Loucy (cell line): ENCODE data around the gene DSCAML1.

Experiments used
- H2AFZ ChIP-seq: fragments of 200-600 bp; sonication (generic); 2 replicates; pipeline ENCODE4 v1.6.0; 2016; ENCODE audit warnings: antibody characterized with exemption, mild to moderate bottlenecking, low read length, moderate library complexity
- H3F3A ChIP-seq: fragments of 200-600 bp; 2 replicates; pipeline ENCODE4 v1.6.0; 2016; ENCODE audit warnings: antibody characterized with exemption, low read depth, mild to moderate bottlenecking
- H3K27me3 ChIP-seq: fragments of 200-600 bp; sonication (generic); 2 replicates; pipeline ENCODE4 v1.6.1; 2014; ENCODE audit warnings: low read length, mild to moderate bottlenecking; ENCODE audit not compliant: insufficient read depth, poor library complexity, severe bottlenecking
- H3K36me3 ChIP-seq: fragments of 200-600 bp; sonication (generic); 2 replicates; pipeline ENCODE4 v1.6.1; 2016; ENCODE audit warnings: low read length; ENCODE audit not compliant: insufficient read depth
- H3K4me1 ChIP-seq: fragments of 200-600 bp; sonication (generic); 2 replicates; pipeline ENCODE4 v1.5.1; 2014; ENCODE audit warnings: low read length, mild to moderate bottlenecking; ENCODE audit not compliant: insufficient read depth, poor library complexity, severe bottlenecking
- H3K4me2 ChIP-seq: fragments of 200-600 bp; sonication (generic); 2 replicates; pipeline ENCODE4 v1.6.0; 2014; ENCODE audit warnings: antibody characterized with exemption, low read length, low read depth, mild to moderate bottlenecking; ENCODE audit not compliant: poor library complexity, severe bottlenecking
- H3K4me3 ChIP-seq: fragments of 200-600 bp; sonication (generic); 2 replicates; pipeline ENCODE4 v1.5.1; 2014; ENCODE audit warnings: low read length, mild to moderate bottlenecking, mixed read lengths; ENCODE audit not compliant: poor library complexity, severe bottlenecking
- H3K79me2 ChIP-seq: fragments of 200-600 bp; sonication (generic); 2 replicates; pipeline ENCODE4 v1.6.1; 2014; ENCODE audit warnings: low read length; ENCODE audit not compliant: insufficient read depth
- H3K9ac ChIP-seq: fragments of 200-600 bp; sonication (generic); 2 replicates; pipeline ENCODE4 v1.6.0; 2014; ENCODE audit warnings: mild to moderate bottlenecking, low read depth, low read length, moderate library complexity; ENCODE audit not compliant: poor library complexity, severe bottlenecking
- H3K9me2 ChIP-seq: fragments of 200-600 bp; sonication (generic); replicated peaks from 2 replicates; pipeline ENCODE4 v1.6.1; 2016; ENCODE audit warnings: low read depth, low read length, mixed read lengths
- H3K9me3 ChIP-seq: fragments of 200-600 bp; sonication (generic); 2 replicates; pipeline ENCODE4 v1.6.1; 2014; ENCODE audit warnings: mild to moderate bottlenecking, antibody characterized with exemption, low read length, low read depth; ENCODE audit not compliant: insufficient read depth
- H4K20me1 ChIP-seq: fragments of 200-600 bp; sonication (generic); 2 replicates; pipeline ENCODE4 v1.6.0; 2014; ENCODE audit warnings: antibody characterized with exemption, low read length, mild to moderate bottlenecking; ENCODE audit not compliant: insufficient read depth, poor library complexity, severe bottlenecking
- CTCF ChIP-seq: fragments of 200-600 bp; sonication (generic); conservative IDR thresholded peaks from 2 replicates; pipeline ENCODE4 v1.5.1; 2014; ENCODE audit warnings: mild to moderate bottlenecking, antibody characterized with exemption, low read length
- EZH2phosphoT487 ChIP-seq: fragments of 200-600 bp; IDR thresholded peaks from 2 replicates; pipeline ENCODE4 v1.6.1; 2018; ENCODE audit warnings: antibody characterized with exemption, mild to moderate bottlenecking, moderate library complexity, borderline replicate concordance

Gene DSCAML1

GRCh38 chr11:117547195-117547850 lies 249.7 kb downstream of the DSCAML1 start:
- H3K9ac ChIP-seq, result no peak overlapping the region
- no peaks in the 10 kb centered on the region for H3K36me3 ChIP-seq
- no peaks in the 10 kb centered on the region for H3K9me3 ChIP-seq
- no peaks in the 10 kb centered on the region for H3K79me2 ChIP-seq
- H3K4me2 ChIP-seq, result no peak overlapping the region
- H3F3A ChIP-seq, result no peaks in the 10 kb centered on the region
- TF ChIP-seq EZH2phosphoT487, result no peak
- TF ChIP-seq CTCF, result no peak
- no peaks in the 10 kb centered on the region for H3K9me2 ChIP-seq
- no peak overlapping the region for H3K4me3 ChIP-seq
- H2AFZ ChIP-seq, result no peak overlapping the region
- no peaks in the 10 kb centered on the region for H3K4me1 ChIP-seq
- no peaks in the 10 kb centered on the region for H4K20me1 ChIP-seq
- H3K27me3 ChIP-seq, result no peaks in the 10 kb centered on the region

DNA sequence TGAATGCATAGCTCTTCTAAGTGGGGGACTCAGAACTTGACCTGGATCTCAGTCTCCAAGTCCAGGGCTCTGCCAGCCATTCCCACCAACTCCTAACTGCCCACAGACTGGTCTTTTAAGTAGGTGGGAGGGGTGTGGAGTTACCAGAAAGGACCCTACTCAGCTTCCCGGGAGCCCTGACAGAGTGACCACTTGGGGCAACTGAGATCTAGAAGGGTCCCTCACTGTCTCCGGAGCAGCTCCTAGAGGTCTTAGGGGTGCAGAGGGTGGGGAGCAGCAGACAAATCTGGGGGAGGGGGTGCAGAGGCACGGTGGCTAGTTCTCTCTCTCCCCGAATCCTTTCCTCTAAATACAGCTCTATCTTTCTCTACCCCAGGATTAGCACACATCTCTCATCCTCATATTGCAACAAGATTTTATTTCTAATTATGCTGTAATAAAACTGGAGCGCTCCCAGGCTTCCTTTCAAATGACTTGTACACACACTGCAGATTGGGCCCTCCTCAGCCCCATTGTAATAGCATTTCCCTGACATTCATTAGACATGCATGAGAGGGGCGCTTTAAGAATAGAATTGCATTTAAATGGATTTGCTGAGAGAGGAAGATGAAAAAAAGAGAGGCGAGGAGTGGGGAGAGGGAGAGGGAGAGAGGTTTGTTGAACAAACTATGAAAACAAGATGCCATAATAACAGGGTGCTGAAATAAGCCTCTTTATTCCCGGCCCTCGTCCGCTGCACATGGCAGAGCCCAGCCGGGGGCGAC lies 250.4 kb downstream of the DSCAML1 start:
- Histone ChIP-seq H3F3A (no peaks in the 10 kb centered on the region), H4K20me1 (no peaks in the 10 kb centered on the region), H3K9me2 (no peaks in the 10 kb centered on the region), H3K4me3 (no peak overlapping the region), H2AFZ (no peak overlapping the region), H3K27me3 (no peaks in the 10 kb centered on the region), H3K9ac (no peak overlapping the region), H3K9me3 (no peaks in the 10 kb centered on the region), H3K4me1 (no peaks in the 10 kb centered on the region), H3K79me2 (no peaks in the 10 kb centered on the region), H3K36me3 (no peaks in the 10 kb centered on the region), H3K4me2 (no peak overlapping the region)
- TF ChIP-seq CTCF (no peak), EZH2phosphoT487 (no peak)

GRCh38 chr11:117545706-117546105 lies 251.3 kb downstream of the DSCAML1 start:
- Histone ChIP-seq H3K4me1 (no peaks in the 10 kb centered on the region), H3K9me3 (no peaks in the 10 kb centered on the region), H3K27me3 (no peaks in the 10 kb centered on the region), H3F3A (no peaks in the 10 kb centered on the region), H3K4me3 (no peak overlapping the region), H2AFZ (no peak overlapping the region), H3K36me3 (no peaks in the 10 kb centered on the region), H3K4me2 (no peak overlapping the region), H4K20me1 (no peaks in the 10 kb centered on the region), H3K9ac (no peak overlapping the region), H3K9me2 (no peaks in the 10 kb centered on the region), H3K79me2 (no peaks in the 10 kb centered on the region)
- TF ChIP-seq EZH2phosphoT487 (no peak), CTCF (no peak)
